ENCODE measurements around the gene MGMT. TPM values are rescaled to one million over a fixed set of nuclear protein-coding genes. Genes with fewer than 3 reads are reported as not detected.

Gene MGMT
- total RNA-seq, 6 experiments from 2014 or later = 8.9 to 18.0 (median 10.0) TPM

GRCh38 chr10:129514568-129515451, 47.8 kb downstream of the MGMT start:
- Mint-ChIP-seq H3K36me3 (ENCODE audit: low read depth) (no peaks in the 10 kb centered on the region; the same call in 1 of the 2 replicates), H3K27ac (no peak overlapping the region), H3K4me1 (ENCODE audit: low read depth) (no peaks in the 10 kb centered on the region), H3K4me3 (no peak overlapping the region), H3K9me3 (peaks cover 34% of the 10 kb centered on the region), H3K27me3 (ENCODE audit: insufficient read depth) (no peaks in the 10 kb centered on the region; the same call in 1 of the 2 replicates)
- no peak for TF ChIP-seq CTCF (IDR thresholded peaks at IDR 0.05)
- no peak for DNase-seq

GRCh38 chr10:129516846-129517679, 50.0 kb downstream of the MGMT start:
- no peaks in the 10 kb centered on the region; the same call in 1 of the 2 replicates for H3K27me3 Mint-ChIP-seq (ENCODE audit: insufficient read depth)
- no peak for TF ChIP-seq CTCF (IDR thresholded peaks at IDR 0.05)
- no peak overlapping the region for H3K27ac Mint-ChIP-seq
- no peak for DNase-seq
- H3K4me3 Mint-ChIP-seq = no peak overlapping the region
- peaks cover 28% of the 10 kb centered on the region for H3K9me3 Mint-ChIP-seq
- no peaks in the 10 kb centered on the region for H3K4me1 Mint-ChIP-seq (ENCODE audit: low read depth)
- peaks cover 3% of the 10 kb centered on the region; the same call in 1 of the 2 replicates for H3K36me3 Mint-ChIP-seq (ENCODE audit: low read depth)

GRCh38 chr10:129517680-129518057, 50.6 kb downstream of the MGMT start:
- Mint-ChIP-seq H3K4me1 (ENCODE audit: low read depth) (no peaks in the 10 kb centered on the region), H3K36me3 (ENCODE audit: low read depth) (peaks cover 3% of the 10 kb centered on the region; the same call in 1 of the 2 replicates), H3K27ac (no peak overlapping the region), H3K4me3 (no peak overlapping the region), H3K9me3 (peaks cover 28% of the 10 kb centered on the region), H3K27me3 (ENCODE audit: insufficient read depth) (no peaks in the 10 kb centered on the region; the same call in 1 of the 2 replicates)
- no peak for TF ChIP-seq CTCF (IDR thresholded peaks at IDR 0.05)
- no peak for DNase-seq

GRCh38 chr10:129518793-129519192, 51.8 kb downstream of the MGMT start:
- no peaks in the 10 kb centered on the region for H3K4me1 Mint-ChIP-seq (ENCODE audit: low read depth)
- DNase-seq = no peak
- H3K9me3 Mint-ChIP-seq = peaks cover 28% of the 10 kb centered on the region
- no peak overlapping the region for H3K27ac Mint-ChIP-seq
- peaks cover 3% of the 10 kb centered on the region; the same call in 1 of the 2 replicates for H3K36me3 Mint-ChIP-seq (ENCODE audit: low read depth)
- H3K4me3 Mint-ChIP-seq = no peak overlapping the region
- no peak for TF ChIP-seq CTCF (IDR thresholded peaks at IDR 0.05)
- H3K27me3 Mint-ChIP-seq (ENCODE audit: insufficient read depth) = no peaks in the 10 kb centered on the region; the same call in 1 of the 2 replicates

GRCh38 chr10:129520440-129521080, 53.5 kb downstream of the MGMT start:
- DNase-seq = no peak
- Mint-ChIP-seq H3K9me3 (peaks cover 28% of the 10 kb centered on the region), H3K27me3 (ENCODE audit: insufficient read depth) (no peaks in the 10 kb centered on the region), H3K4me1 (ENCODE audit: low read depth) (peaks cover 8% of the 10 kb centered on the region), H3K27ac (no peak overlapping the region), H3K4me3 (no peak overlapping the region), H3K36me3 (ENCODE audit: low read depth) (peaks cover 3% of the 10 kb centered on the region; the same call in 1 of the 2 replicates)
- no peak for TF ChIP-seq CTCF (IDR thresholded peaks at IDR 0.05)

All from HFFc6 (cell line).